GM12874 (cell line): ENCODE results near the gene ZNF524.

ENCODE experiments used
- TF ChIP-seq, protein P1 (sequence below): IDR thresholded peaks from 2 replicates; pipeline ENCODE4 v1.5.1; 2011; ENCODE audit warnings: low read depth, mild to moderate bottlenecking, control low read depth, low read length, moderate library complexity; ENCODE audit not compliant: insufficient read depth

The ZNF524 gene

GRCh38 chr19:55588738-55589137, 11.3 kb upstream of the ZNF524 start:
- TF ChIP-seq, protein P1, sequence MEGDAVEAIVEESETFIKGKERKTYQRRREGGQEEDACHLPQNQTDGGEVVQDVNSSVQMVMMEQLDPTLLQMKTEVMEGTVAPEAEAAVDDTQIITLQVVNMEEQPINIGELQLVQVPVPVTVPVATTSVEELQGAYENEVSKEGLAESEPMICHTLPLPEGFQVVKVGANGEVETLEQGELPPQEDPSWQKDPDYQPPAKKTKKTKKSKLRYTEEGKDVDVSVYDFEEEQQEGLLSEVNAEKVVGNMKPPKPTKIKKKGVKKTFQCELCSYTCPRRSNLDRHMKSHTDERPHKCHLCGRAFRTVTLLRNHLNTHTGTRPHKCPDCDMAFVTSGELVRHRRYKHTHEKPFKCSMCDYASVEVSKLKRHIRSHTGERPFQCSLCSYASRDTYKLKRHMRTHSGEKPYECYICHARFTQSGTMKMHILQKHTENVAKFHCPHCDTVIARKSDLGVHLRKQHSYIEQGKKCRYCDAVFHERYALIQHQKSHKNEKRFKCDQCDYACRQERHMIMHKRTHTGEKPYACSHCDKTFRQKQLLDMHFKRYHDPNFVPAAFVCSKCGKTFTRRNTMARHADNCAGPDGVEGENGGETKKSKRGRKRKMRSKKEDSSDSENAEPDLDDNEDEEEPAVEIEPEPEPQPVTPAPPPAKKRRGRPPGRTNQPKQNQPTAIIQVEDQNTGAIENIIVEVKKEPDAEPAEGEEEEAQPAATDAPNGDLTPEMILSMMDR: no peak

- TF ChIP-seq, protein P1: no peak
Observed at GRCh38 chr19:55590109-55590508, 10.0 kb upstream of the ZNF524 start.

DNA sequence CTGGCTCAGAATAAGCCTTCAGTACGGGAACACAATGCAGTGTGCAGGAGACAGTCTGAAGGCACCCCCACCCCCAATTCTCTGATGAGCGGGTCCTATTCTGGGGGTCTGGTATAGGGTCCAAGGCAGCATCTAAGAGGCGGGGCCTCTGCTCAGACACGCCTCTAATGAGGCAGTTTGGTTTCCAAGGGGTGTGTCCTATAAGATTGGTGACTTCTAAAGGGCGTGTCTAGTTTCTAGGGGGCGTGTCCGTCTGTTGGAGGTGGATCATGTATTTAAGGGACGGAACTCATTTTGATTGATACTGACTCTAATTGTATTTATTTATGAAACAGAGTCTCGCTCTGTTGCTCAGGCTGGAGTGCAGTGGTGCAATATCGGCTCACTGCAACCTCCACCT, 9.5 kb upstream of the ZNF524 start:
- TF ChIP-seq, protein P1: no peak

- TF ChIP-seq, protein P1: no peak
Observed at GRCh38 chr19:55591555-55591954, 8.5 kb upstream of the ZNF524 start.

GRCh38 chr19:55592391-55593090, 7.5 kb upstream of the ZNF524 start:
- TF ChIP-seq, protein P1: no peak

DNA sequence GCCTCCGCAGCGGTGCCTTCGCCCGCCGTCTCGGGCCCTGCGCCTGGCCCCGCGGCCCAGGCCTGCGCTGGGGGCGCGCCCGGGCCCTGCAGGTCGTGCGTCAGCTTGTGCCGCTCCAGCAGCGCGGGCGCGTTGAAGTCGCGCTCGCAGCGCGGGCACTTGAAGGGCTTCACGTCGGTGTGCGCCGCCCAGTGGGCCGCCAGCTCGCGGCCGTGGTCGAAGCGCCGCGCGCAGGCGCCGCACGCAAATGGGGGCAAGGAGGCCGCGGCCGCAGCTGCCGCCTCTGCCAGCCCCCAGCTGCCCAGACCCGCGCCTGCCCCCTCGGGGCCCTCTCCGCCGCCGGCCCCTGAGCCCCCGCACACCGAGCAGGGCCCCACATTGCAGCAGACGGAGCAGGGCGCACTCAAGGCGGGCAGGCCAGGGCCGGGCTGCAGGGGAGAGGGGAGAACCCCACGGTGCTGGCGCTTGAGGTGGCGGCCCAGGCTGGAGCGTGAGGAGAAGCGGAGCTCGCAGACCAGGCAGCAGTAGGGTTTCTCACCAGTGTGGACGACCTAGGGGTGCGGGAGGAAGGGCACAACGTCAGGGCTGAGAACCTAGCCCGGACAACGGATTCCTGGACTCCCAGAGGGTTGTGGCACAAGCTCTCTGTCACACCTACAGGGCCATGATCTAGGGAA, 6.9 kb upstream of the ZNF524 start:
- TF ChIP-seq, protein P1: no peak

DNA sequence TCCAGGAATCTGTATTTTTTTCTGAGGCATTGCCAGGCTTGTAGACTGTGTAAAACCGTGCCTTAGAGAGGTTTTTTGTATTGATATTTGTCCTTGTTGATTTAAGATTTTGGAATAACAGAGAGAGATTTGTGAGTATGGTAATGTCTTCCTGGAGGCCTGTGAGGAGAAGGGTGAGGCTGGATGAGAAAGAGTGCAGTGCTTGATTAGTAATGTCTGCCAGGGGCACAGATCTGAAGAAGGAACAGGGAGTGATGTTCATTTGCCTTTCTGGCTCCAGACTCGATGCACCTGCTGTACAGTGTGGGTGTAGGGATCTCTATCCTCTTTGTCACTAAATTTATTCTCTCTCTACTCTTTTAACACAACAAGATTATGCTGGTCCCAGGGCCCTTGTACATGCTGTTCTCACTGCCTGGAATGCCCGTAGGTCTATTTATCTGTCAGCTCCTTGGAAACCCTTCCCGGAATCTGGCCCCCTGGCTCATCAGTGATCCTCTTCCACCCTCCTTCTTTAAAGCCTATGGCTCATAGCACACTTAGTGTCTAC, 5.0 kb upstream of the ZNF524 start:
- TF ChIP-seq, protein P1: no peak
